Activated CD8-positive, alpha-beta memory T cell treated with anti-CD3 and anti-CD28 coated beads, Interleukin-2, amount 50 U/mL, for 24 hours (primary cell): Measurements from ENCODE around the gene PTGIR.
"Not testable (repeated sequence)": the region's sequence is repeated elsewhere in the genome, so short reads cannot be mapped to it uniquely, and the experiment has no call there.

Source experiments
- DNase-seq: peaks from one replicate; pipeline ENCODE4 v3.0.0-alpha.2; 2020; ENCODE audit errors: extremely low read depth

Gene PTGIR

GRCh38 chr19:46639358-46640182 is 14.7 kb upstream of the PTGIR start:
- DNase-seq = no peak

- no peak for DNase-seq
Observed at GRCh38 chr19:46637224-46637623, 12.3 kb upstream of the PTGIR start.

GRCh38 chr19:46635920-46636761 is 11.3 kb upstream of the PTGIR start, which contains the start of gene GNG8:
Gene GNG8, minus strand, starts transcription at chr19:46636202. Its CDS starts 1,520 bp downstream, at chr19:46634682.
- DNase-seq = no peak

GRCh38 chr19:46634656-46635218 is 9.8 kb upstream of the PTGIR start:
- DNase-seq = no peak

DNA sequence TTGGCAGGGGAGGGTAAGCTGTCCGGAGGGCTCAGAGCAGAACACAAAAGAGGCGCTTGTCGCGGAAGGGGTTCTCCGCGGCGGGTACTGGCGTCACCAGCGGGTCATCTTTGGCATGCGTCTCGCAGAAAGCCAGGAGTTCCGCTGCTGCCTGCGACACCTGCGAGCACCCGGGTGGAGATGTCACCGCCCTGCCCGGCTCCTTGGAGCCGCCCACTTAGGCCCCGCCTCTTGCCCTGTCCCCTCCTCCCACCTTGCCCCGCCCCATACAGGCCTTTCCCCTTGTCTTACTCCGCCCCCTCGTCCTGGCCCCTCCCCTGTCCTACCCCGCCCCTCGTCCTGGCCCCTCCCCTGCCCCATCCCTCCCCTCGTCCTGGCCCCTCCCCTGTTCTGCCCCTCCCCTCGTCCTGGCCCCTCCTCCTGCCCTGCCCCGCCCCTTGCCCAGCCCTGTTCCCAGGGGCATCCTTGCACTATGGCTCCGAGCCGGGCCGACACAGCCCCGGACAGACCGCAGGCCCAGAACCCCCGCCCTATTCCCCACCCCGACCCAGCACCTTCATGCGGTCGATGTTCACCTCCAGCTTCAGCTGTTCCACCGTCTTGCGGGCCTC is 9.3 kb upstream of the PTGIR start:
- peak; percentile 84 for DNase-seq

GRCh38 chr19:46633130-46633529 is 8.2 kb upstream of the PTGIR start:
- DNase-seq = no peak

DNA sequence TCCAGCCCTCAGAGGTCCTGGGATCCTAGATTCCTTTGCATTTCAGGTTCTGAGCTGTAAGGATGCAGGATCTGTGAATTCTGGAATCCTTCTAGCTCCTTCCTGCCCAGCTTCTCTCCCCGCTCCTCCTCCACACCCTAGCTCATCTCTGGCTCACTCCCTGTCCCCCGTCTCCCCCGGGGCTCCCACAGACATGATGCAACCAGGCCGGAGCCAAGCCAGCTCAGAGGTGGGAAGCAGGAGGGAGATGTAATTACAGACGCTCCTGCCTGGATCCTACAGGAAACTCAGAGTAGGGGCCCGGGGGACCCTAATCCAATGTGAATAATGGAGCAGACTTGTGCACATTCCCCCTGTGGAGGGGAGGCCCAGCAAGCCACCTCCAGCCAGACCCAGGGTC is 6.6 kb upstream of the PTGIR start:
- DNase-seq = no peak

DNA sequence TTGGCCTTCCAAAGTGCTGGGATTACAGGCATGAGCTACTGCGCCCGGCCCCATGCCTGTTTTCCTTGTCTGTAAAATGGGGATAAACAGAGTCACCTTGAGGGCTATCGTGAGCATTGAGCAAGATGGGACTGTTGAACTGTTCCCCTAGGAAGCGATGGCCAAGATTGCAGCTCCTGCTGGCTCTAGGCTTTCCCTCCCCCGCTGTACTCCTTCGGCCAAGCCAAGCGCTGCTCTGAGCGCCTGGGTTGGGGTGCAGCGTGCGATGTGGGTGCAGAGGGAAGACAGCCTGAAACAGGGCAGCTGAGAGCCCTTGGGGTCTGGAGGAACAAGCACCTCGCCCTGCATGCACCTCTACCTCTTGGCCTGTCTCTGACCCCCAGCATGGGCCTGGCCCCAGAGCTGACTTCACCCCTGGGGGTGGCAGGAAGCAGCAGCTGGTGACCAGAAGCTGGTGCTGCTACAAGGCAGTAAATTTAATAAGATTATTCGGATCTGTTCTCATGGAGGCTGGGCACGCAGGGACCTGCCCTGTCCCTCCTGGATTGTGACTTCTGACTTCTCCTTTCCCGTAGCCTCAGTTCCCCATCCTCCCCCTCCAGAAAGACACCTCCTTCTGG is 5.8 kb upstream of the PTGIR start:
- DNase-seq = no peak

GRCh38 chr19:46629546-46630025 is 4.7 kb upstream of the PTGIR start:
- no peak for DNase-seq

GRCh38 chr19:46628970-46629369 is 4.1 kb upstream of the PTGIR start:
- not testable (repeated sequence) for DNase-seq

DNA sequence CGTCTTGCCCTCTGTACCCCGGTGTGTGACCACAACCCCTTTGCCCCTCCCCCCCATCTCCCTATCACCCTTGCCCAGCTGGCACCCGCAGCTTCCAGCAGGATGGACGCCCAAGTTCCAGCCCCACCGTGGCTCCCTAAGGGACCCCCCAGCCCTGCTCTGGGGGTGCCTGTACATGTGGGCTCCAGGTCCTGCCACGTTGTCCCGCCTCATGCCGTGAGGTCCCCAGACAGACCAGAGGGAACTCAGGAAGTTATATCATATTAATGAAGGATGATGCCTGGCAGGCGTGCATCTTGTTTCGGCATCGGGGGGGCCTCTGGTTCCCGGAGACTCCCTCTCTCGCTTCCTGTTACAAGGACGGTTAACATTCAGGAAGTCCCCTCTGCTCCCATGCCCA is 1.6 kb upstream of the PTGIR start:
- DNase-seq = no peak

DNA sequence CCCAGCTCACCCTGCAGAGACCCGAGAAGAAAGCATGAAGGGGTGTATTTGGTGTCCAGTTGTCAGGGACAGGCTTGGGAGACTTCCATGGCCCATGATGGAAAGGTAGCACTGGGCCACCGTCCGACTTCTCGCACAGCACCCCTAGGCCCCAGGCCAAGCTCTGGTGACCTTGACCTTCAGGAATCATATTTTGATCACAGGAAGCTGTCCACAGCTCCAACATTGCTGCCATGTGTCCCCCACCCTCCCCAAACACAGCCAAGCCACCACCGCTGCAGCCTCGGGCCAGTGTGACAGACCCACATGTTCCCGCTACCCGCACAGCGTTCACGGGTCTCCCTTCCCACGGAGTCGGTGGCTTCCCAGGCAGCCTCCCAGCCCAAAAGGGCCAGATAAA is 842 bp upstream of the PTGIR start:
- no peak for DNase-seq

GRCh38 chr19:46623915-46624502 is 880 bp downstream of the PTGIR start:
- no peak for DNase-seq

DNA sequence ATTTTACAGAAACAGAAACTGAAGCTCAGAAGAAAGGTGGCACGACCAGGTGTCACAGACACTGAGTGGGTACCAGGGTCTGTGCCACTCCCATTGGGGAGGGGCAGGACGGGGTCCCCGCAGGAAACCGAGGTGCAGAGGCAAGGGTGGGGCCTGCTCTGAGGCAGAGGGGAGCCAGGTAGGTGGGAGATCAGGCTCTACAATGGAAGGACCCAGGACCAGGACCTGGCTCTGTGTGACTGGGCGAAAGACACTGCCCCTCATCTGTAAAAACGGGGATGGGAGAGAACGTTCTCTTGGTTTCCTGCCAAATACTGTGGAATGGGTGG is 2.8 kb downstream of the PTGIR start:
- no peak for DNase-seq

GRCh38 chr19:46621191-46622117 is 3.4 kb downstream of the PTGIR start:
- DNase-seq = no peak

GRCh38 chr19:46620716-46621115 is 4.2 kb downstream of the PTGIR start:
- no peak for DNase-seq

- DNase-seq = no peak
Observed at GRCh38 chr19:46620267-46620666, 4.6 kb downstream of the PTGIR start.

- no peak for DNase-seq
Observed at GRCh38 chr19:46618670-46619231, 6.1 kb downstream of the PTGIR start.

GRCh38 chr19:46617601-46618000 is 7.3 kb downstream of the PTGIR start:
- DNase-seq = no peak
